Left renal pelvis (tissue), 4 donors: ENCODE results near the gene SLCO2B1. TPM values are rescaled to one million over a fixed set of nuclear protein-coding genes. Genes with fewer than 3 reads are reported as not detected.

ENCODE experiments used
- DNase-seq, 4 donors: peaks; one replicate each; pipeline ENCODE4 v3.0.0-alpha.2; 2013; ENCODE audit warnings: low read depth in 4 of 4, low spot score in 3 of 4
- polyA plus RNA-seq, 4 donors: library from polyadenylated mRNA; unstranded; fragments of 120-200 nt; gene quantifications; one replicate each; pipeline ENCODE4 v1.2.1, GENCODE V29; 2013; ENCODE audit not compliant: insufficient read length in 4 of 4

The SLCO2B1 gene
- polyA plus RNA-seq, 4 donors: 6.3 to 10.3 (median 9.3) TPM

- DNase-seq: no peak
Observed at GRCh38 chr11:75145196-75145971, 5.5 kb upstream of the SLCO2B1 start.

DNA sequence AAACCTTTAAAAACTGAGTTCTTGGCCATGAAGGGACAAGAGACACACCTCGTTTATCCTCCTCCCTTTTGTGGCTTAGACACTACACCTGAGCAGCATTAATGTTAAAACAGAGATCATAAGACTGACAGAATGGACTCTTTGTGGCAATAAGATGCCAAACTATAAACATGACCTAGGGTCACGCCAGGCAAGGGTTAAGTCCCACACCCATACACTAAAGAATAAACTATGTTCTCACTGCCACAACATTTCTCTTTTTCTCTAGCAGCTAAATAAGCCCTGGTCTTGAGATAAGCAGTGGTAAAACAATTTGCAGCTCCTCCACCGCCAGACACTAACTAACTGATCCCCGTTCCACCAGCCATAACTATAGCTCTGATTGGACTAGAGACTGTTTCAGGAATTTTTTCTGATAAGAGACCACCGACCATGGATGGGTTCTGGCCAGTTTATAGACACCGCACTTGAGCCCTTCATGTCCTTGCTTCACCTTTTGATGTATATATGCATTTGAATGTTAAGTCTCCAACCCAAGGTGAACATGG, 4.9 kb upstream of the SLCO2B1 start:
- DNase-seq: no peak

DNA sequence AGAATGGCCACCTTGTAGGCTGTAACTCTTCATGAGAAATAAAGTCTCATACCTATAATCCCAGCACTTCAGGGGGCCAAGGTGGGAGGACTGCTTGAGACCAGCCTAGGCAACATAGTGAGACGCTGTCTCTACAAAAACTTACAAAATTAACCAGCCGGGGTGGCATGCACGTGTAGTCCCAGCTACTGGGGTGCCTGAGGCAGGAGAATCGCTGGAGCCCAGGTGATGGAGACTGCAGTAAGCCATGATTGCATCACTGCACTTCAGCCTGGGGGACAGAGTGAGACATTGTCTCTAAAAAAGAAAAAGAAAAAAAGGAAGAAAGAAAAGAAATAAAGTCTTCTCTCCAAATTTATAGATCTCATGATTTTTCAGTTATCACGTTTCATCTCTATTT, 4.2 kb upstream of the SLCO2B1 start:
- no peak for DNase-seq

DNA sequence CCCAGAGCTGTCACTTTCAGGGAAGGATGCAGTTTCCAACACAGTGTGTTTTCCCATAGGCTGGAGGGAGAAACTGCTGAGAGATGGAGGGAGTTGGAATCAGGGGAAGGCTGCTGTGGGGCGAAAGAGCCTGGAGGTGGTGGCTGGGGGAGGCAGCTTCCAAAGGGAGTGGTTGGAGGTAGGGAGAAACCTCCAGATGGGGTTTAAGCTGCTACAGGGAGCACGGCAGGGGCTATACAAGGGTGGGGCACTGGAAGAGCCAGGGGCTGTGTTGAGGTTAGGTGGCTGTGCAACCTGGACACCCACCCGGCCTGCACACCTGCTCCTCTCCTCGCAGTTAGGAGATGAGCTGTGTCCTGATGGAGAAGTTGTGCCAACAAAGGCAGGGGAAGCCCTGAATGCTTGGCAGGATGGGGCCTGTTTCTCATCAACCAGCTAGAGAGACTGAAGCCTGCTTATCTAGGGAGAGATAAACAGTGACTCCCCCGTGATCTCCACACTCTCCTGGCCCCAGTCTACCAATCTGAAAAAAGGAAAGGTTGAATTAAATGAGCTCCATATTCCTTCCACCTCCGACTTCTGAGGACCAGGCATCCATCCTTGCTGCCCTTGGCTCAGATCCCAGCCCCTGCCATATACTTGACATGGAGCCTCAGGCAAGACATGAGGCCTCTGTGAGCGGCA, 3.6 kb upstream of the SLCO2B1 start:
- DNase-seq: no peak

DNA sequence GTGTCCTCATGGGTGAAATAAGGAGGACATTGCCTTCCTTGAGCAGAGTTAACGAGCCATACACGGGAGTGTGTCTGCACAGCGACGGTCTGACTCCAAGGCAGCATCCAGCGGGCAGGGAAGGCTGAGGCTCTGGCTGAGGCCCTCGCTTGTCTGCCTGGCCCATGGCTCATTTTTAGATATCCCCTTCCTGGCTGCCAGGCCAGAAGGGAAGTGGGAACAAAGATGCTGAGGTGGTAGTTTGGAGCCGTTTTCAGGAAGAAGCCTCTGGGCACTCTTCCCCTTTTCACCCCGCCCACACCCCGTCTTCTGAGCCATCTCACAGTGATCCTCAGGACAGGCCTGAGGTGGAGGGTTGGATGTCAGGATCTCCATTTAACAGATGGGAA, 3.0 kb upstream of the SLCO2B1 start:
- no peak for DNase-seq

GRCh38 chr11:75148436-75148983, 2.4 kb upstream of the SLCO2B1 start:
- no peak for DNase-seq

GRCh38 chr11:75149766-75150465, 991 bp upstream of the SLCO2B1 start:
- no peak for DNase-seq

GRCh38 chr11:75151346-75152047, 590 bp downstream of the SLCO2B1 start:
- no peak for DNase-seq

- no peak for DNase-seq
Observed at GRCh38 chr11:75152090-75152489, 1.2 kb downstream of the SLCO2B1 start.

- DNase-seq: no peak
Observed at GRCh38 chr11:75152651-75153427, 1.9 kb downstream of the SLCO2B1 start.

GRCh38 chr11:75154646-75155569, 4.0 kb downstream of the SLCO2B1 start:
- no peak for DNase-seq

GRCh38 chr11:75155570-75156422, 4.9 kb downstream of the SLCO2B1 start:
- DNase-seq: no peak

GRCh38 chr11:75158241-75158640, 7.3 kb downstream of the SLCO2B1 start:
- no peak for DNase-seq

- no peak for DNase-seq
Observed at GRCh38 chr11:75158696-75159150, 7.8 kb downstream of the SLCO2B1 start.

- no peak for DNase-seq
Observed at GRCh38 chr11:75159151-75159953, 8.4 kb downstream of the SLCO2B1 start.

DNA sequence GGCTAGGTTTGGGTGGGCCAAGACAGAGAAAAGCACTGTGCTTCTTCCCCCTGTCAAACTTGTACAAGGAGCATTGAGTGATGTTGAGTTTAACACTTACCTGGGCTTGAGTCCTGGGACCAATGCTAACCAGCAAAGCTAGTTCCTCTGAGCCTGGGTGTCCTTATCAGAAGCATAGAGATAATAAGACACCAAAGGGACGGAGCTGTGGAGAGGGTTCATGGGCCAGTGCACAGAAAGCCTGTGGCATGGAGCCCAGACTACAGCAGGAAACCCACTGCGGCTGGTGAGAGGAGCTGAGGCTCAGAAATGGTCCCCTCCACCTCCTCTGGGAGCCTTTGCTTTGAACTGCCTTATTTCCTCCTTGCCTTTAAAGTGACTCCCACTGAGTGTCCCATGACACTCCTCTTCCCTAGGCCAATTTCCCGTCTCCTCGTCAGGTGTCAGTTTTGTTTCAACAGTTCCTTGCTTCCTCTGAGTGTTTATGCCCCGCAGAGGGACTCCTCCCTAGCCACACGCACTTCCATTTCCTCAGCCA, 9.4 kb downstream of the SLCO2B1 start:
- no peak for DNase-seq
